Activated B cell treated with CpG ODN at 0.5 μM for 24 hours (primary cell): ENCODE data around the gene ANKS1B. TPM values are rescaled to one million over a fixed set of nuclear protein-coding genes. Genes with fewer than 3 reads are reported as not detected.

Experiments
- ATAC-seq: fragments of 200-7000 bp; cut with Tn5 transposase; one replicate; pipeline ENCODE4 v1.10.0; 2021; ENCODE audit warnings: low read depth, mild to moderate bottlenecking, moderate library complexity
- CTCF ChIA-PET: fragments of 350-600 bp; sonication (Branson Sonifier 250); formaldehyde crosslinking; loops from one replicate; lab custom pipeline; 2021; ENCODE audit warnings: antibody characterized with exemption; lab: Charles Lee
- POLR2A ChIA-PET: fragments of 350-600 bp; sonication (Branson Sonifier 250); formaldehyde crosslinking; loops from one replicate; lab custom pipeline; 2021; ENCODE audit warnings: antibody characterized with exemption; lab: Charles Lee
- DNase-seq: peaks from one replicate; pipeline ENCODE4 v3.0.0; 2022
- H3K27ac Mint-ChIP-seq: one replicate; pipeline ENCODE4 v1.8.0; 2020; ENCODE audit warnings: mixed read lengths
- H3K27me3 Mint-ChIP-seq: one replicate; pipeline ENCODE4 v1.8.0; 2021; ENCODE audit warnings: mixed read lengths
- H3K36me3 Mint-ChIP-seq: one replicate; pipeline ENCODE4 v1.8.0; 2021; ENCODE audit warnings: low read depth, mixed read lengths
- H3K4me1 Mint-ChIP-seq: one replicate; pipeline ENCODE4 v1.8.0; 2021; ENCODE audit warnings: mixed read lengths
- H3K4me3 Mint-ChIP-seq: one replicate; pipeline ENCODE4 v1.8.0; 2020; ENCODE audit warnings: mild to moderate bottlenecking, mixed read lengths
- H3K9me3 Mint-ChIP-seq: one replicate; pipeline ENCODE4 v1.8.0; 2020; ENCODE audit warnings: mixed read lengths
- CTCF ChIP-seq: fragments of 200-600 bp; IDR thresholded peaks from one replicate; pipeline ENCODE4 v1.8.0; 2022; ENCODE audit warnings: antibody characterized with exemption, mild to moderate bottlenecking
- intact Hi-C: fragments of 100-400 bp; cut with micrococcal nuclease; formaldehyde crosslinking; loops from one replicate; pipeline ENCODE4 v1.15.1; 2024
- total RNA-seq: library from RNA; stranded (reverse); gene quantifications from 2 replicates; pipeline ENCODE4 v1.2.3, GENCODE V29; 2022

Gene ANKS1B
- total RNA-seq, 1 donor from 2014 or later, result not detected

GRCh38 chr12:99822273-99822672 is 162.5 kb downstream of the ANKS1B start:
- TF ChIP-seq CTCF, result no peak
- no peaks in the 10 kb centered on the region for H3K27me3 Mint-ChIP-seq

DNA sequence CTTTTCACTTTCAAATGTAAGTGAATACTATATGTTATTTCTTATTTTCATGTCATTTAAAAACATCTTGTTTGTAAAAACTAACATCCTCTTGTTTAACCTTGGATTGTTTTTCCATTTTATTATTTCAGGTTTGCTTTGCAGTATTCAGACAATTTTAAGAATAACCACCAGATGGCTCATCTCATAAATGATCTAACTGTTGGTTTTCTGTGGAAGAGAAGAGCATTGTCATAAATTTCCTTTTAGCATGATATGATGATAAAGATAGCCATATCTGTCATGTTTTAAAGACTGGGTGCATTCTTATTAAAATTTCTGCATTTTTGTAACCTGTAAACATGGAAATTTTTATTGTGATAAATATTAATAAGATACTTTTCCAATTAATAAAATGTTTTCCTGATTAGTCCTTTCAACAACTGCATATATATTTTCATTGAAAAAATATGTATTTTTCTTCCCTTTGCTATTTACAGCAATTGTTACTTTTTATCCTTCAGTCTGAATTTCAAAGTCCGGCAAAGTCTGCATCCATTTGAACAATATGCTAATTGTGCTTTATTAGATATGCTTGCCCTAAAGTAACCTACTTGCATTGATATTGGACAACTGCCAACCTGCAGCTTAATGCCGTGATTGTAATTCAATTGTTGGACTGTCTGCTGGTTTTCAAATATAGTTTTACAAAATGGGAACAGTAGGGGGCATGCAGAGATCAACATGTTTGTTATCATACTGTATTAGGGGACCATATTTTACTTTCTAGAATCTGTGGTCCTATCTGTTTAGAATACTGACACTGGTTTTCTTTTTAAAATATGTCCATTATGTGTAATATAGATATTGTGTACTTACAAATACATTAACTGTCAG is 173.8 kb downstream of the ANKS1B start:
- H3K27ac Mint-ChIP-seq, result no peak overlapping the region
- no peaks in the 10 kb centered on the region for H3K27me3 Mint-ChIP-seq
- no peaks in the 10 kb centered on the region for H3K36me3 Mint-ChIP-seq
- no peak overlapping the region for H3K4me3 Mint-ChIP-seq
- no peak for DNase-seq
- TF ChIP-seq CTCF, result no peak
- CTCF ChIA-PET, result no interaction called here
- intact Hi-C loops, result no loop called here
- POLR2A ChIA-PET, result no interaction called here
- no peak for ATAC-seq
- H3K4me1 Mint-ChIP-seq, result no peaks in the 10 kb centered on the region
- H3K9me3 Mint-ChIP-seq, result no peaks in the 10 kb centered on the region

More at GRCh38 chr12:99822273-99822672, 162.5 kb downstream of the ANKS1B start:
- Mint-ChIP-seq H3K4me1 (no peaks in the 10 kb centered on the region), H3K36me3 (no peaks in the 10 kb centered on the region), H3K9me3 (no peaks in the 10 kb centered on the region), H3K27ac (no peak overlapping the region), H3K4me3 (no peak overlapping the region)
- ChIA-PET POLR2A (no interaction called here), CTCF (no interaction called here)
- intact Hi-C loops, result no loop called here
- no peak for DNase-seq
- ATAC-seq, result no peak

DNA sequence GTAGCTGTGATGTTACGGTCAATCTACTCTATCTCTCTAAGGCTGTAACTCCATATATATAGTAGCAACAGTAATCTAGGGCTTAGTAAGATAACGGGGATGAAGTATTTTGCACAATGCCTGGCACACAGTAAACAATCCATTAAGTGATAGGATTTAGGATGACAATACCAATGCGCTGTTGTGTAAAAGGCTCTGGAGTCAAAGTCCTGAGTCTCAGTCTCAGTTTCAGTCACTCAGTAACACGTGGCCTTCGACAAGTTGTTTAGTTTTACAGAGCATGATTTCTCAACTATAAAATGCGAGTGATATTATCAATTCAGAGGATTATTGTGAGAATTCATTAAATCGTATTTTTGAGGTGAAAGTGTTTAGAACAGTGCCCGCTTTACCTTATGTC is 174.8 kb downstream of the ANKS1B start:
- no peak for TF ChIP-seq CTCF
- POLR2A ChIA-PET, result no interaction called here
- DNase-seq (no peak), ATAC-seq (no peak)
- H3K4me1 Mint-ChIP-seq, result no peaks in the 10 kb centered on the region
- CTCF ChIA-PET, result no interaction called here
- intact Hi-C loops, result no loop called here
- H3K27me3 Mint-ChIP-seq, result no peaks in the 10 kb centered on the region
- no peak overlapping the region for H3K27ac Mint-ChIP-seq
- no peaks in the 10 kb centered on the region for H3K9me3 Mint-ChIP-seq
- H3K4me3 Mint-ChIP-seq, result no peak overlapping the region
- H3K36me3 Mint-ChIP-seq, result no peaks in the 10 kb centered on the region

DNA sequence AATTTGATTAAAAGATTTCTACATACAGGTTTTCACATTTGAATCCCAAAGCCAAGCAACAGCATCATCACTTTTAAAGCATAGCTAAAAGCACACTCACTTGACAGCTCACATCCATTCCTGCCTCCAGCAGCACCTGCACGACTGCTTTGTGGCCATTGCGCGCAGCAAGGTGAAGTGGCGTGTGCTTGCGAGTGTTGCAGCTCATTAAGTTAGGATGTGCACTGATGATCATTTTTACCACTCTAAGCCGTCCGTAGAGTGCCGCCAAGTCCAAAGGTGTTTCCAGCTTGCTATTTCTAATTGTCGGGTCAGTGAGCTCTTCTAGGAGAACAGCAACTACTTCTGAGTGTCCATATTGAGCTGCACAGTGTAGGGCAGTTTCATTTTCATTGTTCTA is 178.4 kb downstream of the ANKS1B start:
- ATAC-seq (no peak), DNase-seq (no peak)
- TF ChIP-seq CTCF, result no peak
- Mint-ChIP-seq H3K9me3 (no peaks in the 10 kb centered on the region), H3K27ac (no peak overlapping the region), H3K27me3 (no peaks in the 10 kb centered on the region), H3K36me3 (no peaks in the 10 kb centered on the region), H3K4me1 (no peaks in the 10 kb centered on the region), H3K4me3 (no peak overlapping the region)
- ChIA-PET CTCF (no interaction called here), POLR2A (no interaction called here)
- intact Hi-C loops, result no loop called here

- ChIA-PET CTCF (no interaction called here), POLR2A (no interaction called here)
- H3K4me3 Mint-ChIP-seq, result no peak overlapping the region
- DNase-seq (no peak), ATAC-seq (no peak)
- intact Hi-C loops, result no loop called here
- no peak overlapping the region for H3K27ac Mint-ChIP-seq
- no peaks in the 10 kb centered on the region for H3K4me1 Mint-ChIP-seq
- H3K9me3 Mint-ChIP-seq, result no peaks in the 10 kb centered on the region
- H3K27me3 Mint-ChIP-seq, result no peaks in the 10 kb centered on the region
- H3K36me3 Mint-ChIP-seq, result no peaks in the 10 kb centered on the region
- no peak for TF ChIP-seq CTCF
Observed at GRCh38 chr12:99804715-99805114, 180.0 kb downstream of the ANKS1B start.
